GM18508 (cell line): ENCODE results near the gene SAMD4A.
A peak's percentile ranks its signal among the peaks of the same experiment; 100 is the strongest.

Experiments used
- ATAC-seq: cut with Tn5 transposase; IDR thresholded peaks from one replicate; pipeline ENCODE4 v1.9.1; 2021; ENCODE audit warnings: moderate number of reproducible peaks; ENCODE audit not compliant: insufficient read depth, unreplicated experiment

The SAMD4A gene

GRCh38 chr14:54566410-54567223 lies at the start of gene SAMD4A:
TSS of gene SAMD4A (plus strand) at chr14:54567128. CDS start at chr14:54567917, 789 bp downstream.
- ATAC-seq = no peak

- no peak for ATAC-seq
These were observed 42.5 kb upstream of the SAMD4A start for GRCh38 chr14:54524410-54524809.

GRCh38 chr14:54528973-54529372 lies 38.0 kb upstream of the SAMD4A start:
- ATAC-seq = no peak

- ATAC-seq = no peak
These were observed 37.1 kb upstream of the SAMD4A start for GRCh38 chr14:54529811-54530210.

GRCh38 chr14:54532111-54533012 lies 34.6 kb upstream of the SAMD4A start:
- ATAC-seq = peak; percentile 83

- ATAC-seq = no peak
These were observed 33.8 kb upstream of the SAMD4A start for GRCh38 chr14:54533100-54533499.

- no peak for ATAC-seq
These were observed 31.8 kb upstream of the SAMD4A start for GRCh38 chr14:54535126-54535525.

- no peak for ATAC-seq
These were observed 31.3 kb upstream of the SAMD4A start for GRCh38 chr14:54535646-54536045.

- ATAC-seq = no peak
These were observed 29.3 kb upstream of the SAMD4A start for GRCh38 chr14:54537651-54538050.

- no peak for ATAC-seq
These were observed 28.9 kb upstream of the SAMD4A start for GRCh38 chr14:54538055-54538454.

GRCh38 chr14:54547583-54547982 lies 19.3 kb upstream of the SAMD4A start:
- ATAC-seq = no peak

- ATAC-seq = no peak
These were observed 18.4 kb upstream of the SAMD4A start for GRCh38 chr14:54548491-54548890.

- ATAC-seq = no peak
These were observed 17.1 kb upstream of the SAMD4A start for GRCh38 chr14:54549862-54550261.

- no peak for ATAC-seq
These were observed 16.4 kb upstream of the SAMD4A start for GRCh38 chr14:54550514-54550913.

GRCh38 chr14:54554401-54554800 lies 12.5 kb upstream of the SAMD4A start:
- ATAC-seq = no peak

- no peak for ATAC-seq
These were observed 11.3 kb upstream of the SAMD4A start for GRCh38 chr14:54555651-54556050.

- ATAC-seq = no peak
These were observed 10.4 kb upstream of the SAMD4A start for GRCh38 chr14:54556535-54556934.

GRCh38 chr14:54562334-54562733 lies 4.6 kb upstream of the SAMD4A start:
- no peak for ATAC-seq

GRCh38 chr14:54564071-54564867 lies 2.7 kb upstream of the SAMD4A start:
- no peak for ATAC-seq
